Measurements from ENCODE around the gene OR52W1. TPM values are rescaled to one million over a fixed set of nuclear protein-coding genes. Genes with fewer than 3 reads are reported as not detected.

Gene OR52W1
- total and polyA plus RNA-seq, 2 donors = 0.02 TPM; not detected in 1

DNA sequence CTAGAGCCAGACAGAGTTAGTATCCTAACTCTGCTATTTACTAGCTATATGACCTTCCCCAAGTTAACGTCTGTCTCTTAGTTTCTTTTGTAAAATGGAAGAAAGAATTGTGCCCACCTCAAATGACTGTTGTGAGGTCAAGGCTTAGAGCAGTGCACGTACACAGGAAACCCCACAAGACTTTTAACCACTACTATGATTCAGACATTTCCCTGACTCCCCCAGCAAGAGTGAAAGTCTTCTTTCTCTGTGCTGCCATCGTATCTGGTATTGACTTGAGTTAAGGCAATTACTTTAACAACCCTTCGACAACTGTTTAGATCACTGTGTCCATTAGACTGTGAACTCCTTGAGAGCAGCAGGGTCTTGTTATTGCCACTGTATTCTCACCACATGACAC is 2.6 kb upstream of the OR52W1 start:
- no peaks in the 10 kb centered on the region for H3K9me3 ChIP-seq (ENCODE audit: control insufficient read depth in 2 of 2, insufficient read depth in 1 of 2, low read length in 1 of 2)
- H3K27me3 ChIP-seq (ENCODE audit: control insufficient read depth in 2 of 2, insufficient read depth in 1 of 2, low read length in 1 of 2) = no peaks in the 10 kb centered on the region
- no peak overlapping the region for H3K27ac ChIP-seq (ENCODE audit: low read depth in 1 of 2, low read length in 1 of 2)
- H3K4me3 ChIP-seq (ENCODE audit: low read length in 2 of 2) = no peak overlapping the region
- H3K4me1 ChIP-seq (ENCODE audit: control insufficient read depth in 2 of 2, insufficient read depth in 2 of 2, low read length in 2 of 2) = no peaks in the 10 kb centered on the region
- no peaks in the 10 kb centered on the region for H3K36me3 ChIP-seq (ENCODE audit: control insufficient read depth in 2 of 2, insufficient read depth in 2 of 2, low read length in 1 of 2)
- WGBS = 56% methylated on average over 4 of the region's 4 CpGs
- DNase-seq (ENCODE audit: low read depth in 6 of 9, low spot score in 9 of 9) = no peak

DNA sequence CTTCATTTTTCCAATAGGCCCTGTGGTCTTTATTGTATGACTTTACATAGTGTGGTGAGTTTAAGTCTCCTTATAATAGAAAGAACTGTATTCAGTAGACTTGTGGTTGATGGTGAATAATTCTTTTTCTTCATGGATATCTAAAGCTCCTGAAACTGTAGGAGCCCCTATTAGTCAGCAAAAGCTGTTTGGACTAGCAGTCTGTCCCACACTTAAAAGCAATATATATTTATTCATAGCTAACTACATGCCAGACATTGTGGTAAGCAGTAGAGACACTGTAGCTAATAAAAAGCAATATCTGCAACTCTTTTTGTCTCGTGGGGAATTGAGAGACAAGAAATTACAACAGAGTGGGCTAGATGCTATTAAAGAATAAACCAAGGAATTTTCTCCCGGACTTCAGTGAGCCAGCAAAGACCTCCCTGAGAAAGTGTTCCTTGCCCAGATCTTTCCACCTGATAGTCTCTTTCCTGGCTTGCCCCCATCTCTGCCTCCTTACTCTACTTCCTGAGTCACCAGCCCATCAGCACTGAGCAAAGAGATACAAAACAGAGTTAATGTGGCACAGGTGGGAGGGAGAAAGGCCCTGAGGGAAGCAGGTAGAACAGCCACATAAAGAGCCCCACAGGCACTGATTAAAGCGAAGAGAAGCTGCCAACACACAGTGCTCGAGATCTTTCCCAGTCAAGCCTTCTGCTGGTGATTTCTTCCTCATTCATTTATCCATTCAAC is 1.4 kb upstream of the OR52W1 start:
- Histone ChIP-seq H3K27ac (ENCODE audit: low read depth in 1 of 2, low read length in 1 of 2) (no peak overlapping the region), H3K36me3 (ENCODE audit: control insufficient read depth in 2 of 2, insufficient read depth in 2 of 2, low read length in 1 of 2) (no peaks in the 10 kb centered on the region), H3K4me1 (ENCODE audit: control insufficient read depth in 2 of 2, insufficient read depth in 2 of 2, low read length in 2 of 2) (no peaks in the 10 kb centered on the region), H3K27me3 (ENCODE audit: control insufficient read depth in 2 of 2, insufficient read depth in 1 of 2, low read length in 1 of 2) (no peaks in the 10 kb centered on the region), H3K9me3 (ENCODE audit: control insufficient read depth in 2 of 2, insufficient read depth in 1 of 2, low read length in 1 of 2) (no peaks in the 10 kb centered on the region), H3K4me3 (ENCODE audit: low read length in 2 of 2) (no peak overlapping the region)
- 95% methylated on average over 4 of the region's 4 CpGs for WGBS
- no peak for DNase-seq (ENCODE audit: low read depth in 6 of 9, low spot score in 9 of 9)

DNA sequence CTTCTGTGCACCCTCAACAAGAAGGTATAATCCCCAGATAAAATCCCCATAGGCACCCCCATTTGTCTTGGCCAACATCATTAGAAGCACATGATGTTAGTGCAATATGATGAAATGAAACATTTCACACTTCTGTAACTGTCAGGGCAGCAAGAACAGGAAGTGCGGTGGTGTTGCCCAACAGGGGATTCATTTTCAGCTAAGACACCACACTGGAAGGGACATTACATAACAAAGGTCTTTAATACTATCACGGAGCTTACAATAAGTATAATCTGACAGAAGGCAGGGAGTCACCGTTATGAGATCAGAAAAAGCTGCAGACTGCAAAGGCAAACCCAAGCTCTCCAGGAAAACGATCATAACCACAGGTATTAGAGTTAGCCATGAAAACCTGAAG is 2.0 kb downstream of the OR52W1 start:
- Histone ChIP-seq H3K9me3 (ENCODE audit: control insufficient read depth in 2 of 2, insufficient read depth in 1 of 2, low read length in 1 of 2) (no peaks in the 10 kb centered on the region), H3K4me1 (ENCODE audit: control insufficient read depth in 2 of 2, insufficient read depth in 2 of 2, low read length in 2 of 2) (no peaks in the 10 kb centered on the region), H3K36me3 (ENCODE audit: control insufficient read depth in 2 of 2, insufficient read depth in 2 of 2, low read length in 1 of 2) (peaks cover 0 to 3% of the 10 kb centered on the region in 2 donors), H3K4me3 (ENCODE audit: low read length in 2 of 2) (no peak overlapping the region), H3K27me3 (ENCODE audit: control insufficient read depth in 2 of 2, insufficient read depth in 1 of 2, low read length in 1 of 2) (no peaks in the 10 kb centered on the region), H3K27ac (ENCODE audit: low read depth in 1 of 2, low read length in 1 of 2) (no peak overlapping the region)
- WGBS = 95% methylated on average over 4 of the region's 4 CpGs
- no peak for DNase-seq (ENCODE audit: low read depth in 6 of 9, low spot score in 9 of 9)

DNA sequence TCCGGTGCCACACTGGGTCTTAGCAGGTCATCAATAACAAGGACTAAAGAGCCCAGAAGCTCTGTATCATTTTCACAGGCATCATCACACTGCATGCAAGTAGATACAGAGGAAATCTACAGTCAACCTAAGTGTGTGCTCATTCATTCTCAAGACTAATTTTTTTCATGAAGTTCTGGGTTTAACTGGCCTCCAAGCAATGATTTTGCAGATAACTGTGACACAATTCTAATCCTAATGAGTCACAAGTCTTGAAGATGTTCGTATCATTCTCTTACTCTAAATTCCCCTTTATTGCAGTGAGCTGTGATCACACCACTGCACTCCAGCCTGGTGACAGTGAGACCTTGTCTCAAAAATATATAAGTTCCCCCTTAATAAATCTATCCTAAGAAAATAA is 2.5 kb downstream of the OR52W1 start:
- Histone ChIP-seq H3K27me3 (ENCODE audit: control insufficient read depth in 2 of 2, insufficient read depth in 1 of 2, low read length in 1 of 2) (no peaks in the 10 kb centered on the region), H3K36me3 (ENCODE audit: control insufficient read depth in 2 of 2, insufficient read depth in 2 of 2, low read length in 1 of 2) (peaks cover 2 to 3% of the 10 kb centered on the region in 2 donors), H3K9me3 (ENCODE audit: control insufficient read depth in 2 of 2, insufficient read depth in 1 of 2, low read length in 1 of 2) (no peaks in the 10 kb centered on the region), H3K4me1 (ENCODE audit: control insufficient read depth in 2 of 2, insufficient read depth in 2 of 2, low read length in 2 of 2) (no peaks in the 10 kb centered on the region), H3K4me3 (ENCODE audit: low read length in 2 of 2) (no peak overlapping the region), H3K27ac (ENCODE audit: low read depth in 1 of 2, low read length in 1 of 2) (no peak overlapping the region)
- no peak for DNase-seq (ENCODE audit: low read depth in 6 of 9, low spot score in 9 of 9)
- WGBS = 97% methylated on average over 2 of the region's 2 CpGs

DNA sequence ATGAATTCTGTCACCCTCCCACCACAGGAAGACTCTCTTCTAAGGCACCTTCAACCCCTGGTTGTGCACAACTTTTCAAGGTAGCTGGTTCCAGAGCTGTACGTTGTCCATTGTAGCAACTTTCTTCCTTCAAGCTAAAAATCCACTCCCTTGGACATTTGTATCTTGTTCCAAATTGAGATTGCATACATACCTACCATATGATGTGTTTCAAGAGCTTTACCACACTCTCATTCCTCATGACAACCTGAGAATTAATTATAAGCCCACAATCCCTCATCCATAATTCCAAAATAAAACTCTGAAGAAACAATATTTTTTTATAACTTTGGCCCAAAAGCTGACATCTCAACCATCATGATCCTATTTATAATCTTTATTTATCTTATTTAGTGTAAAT is 3.0 kb downstream of the OR52W1 start:
- Histone ChIP-seq H3K9me3 (ENCODE audit: control insufficient read depth in 2 of 2, insufficient read depth in 1 of 2, low read length in 1 of 2) (no peaks in the 10 kb centered on the region), H3K4me3 (ENCODE audit: low read length in 2 of 2) (no peak overlapping the region), H3K4me1 (ENCODE audit: control insufficient read depth in 2 of 2, insufficient read depth in 2 of 2, low read length in 2 of 2) (no peaks in the 10 kb centered on the region), H3K27me3 (ENCODE audit: control insufficient read depth in 2 of 2, insufficient read depth in 1 of 2, low read length in 1 of 2) (no peaks in the 10 kb centered on the region), H3K36me3 (ENCODE audit: control insufficient read depth in 2 of 2, insufficient read depth in 2 of 2, low read length in 1 of 2) (peaks cover 3 to 4% of the 10 kb centered on the region in 2 donors), H3K27ac (ENCODE audit: low read depth in 1 of 2, low read length in 1 of 2) (no peak overlapping the region)
- DNase-seq (ENCODE audit: low read depth in 6 of 9, low spot score in 9 of 9) = no peak
- WGBS = 97% methylated on average over 1 of the region's 1 CpG

DNA sequence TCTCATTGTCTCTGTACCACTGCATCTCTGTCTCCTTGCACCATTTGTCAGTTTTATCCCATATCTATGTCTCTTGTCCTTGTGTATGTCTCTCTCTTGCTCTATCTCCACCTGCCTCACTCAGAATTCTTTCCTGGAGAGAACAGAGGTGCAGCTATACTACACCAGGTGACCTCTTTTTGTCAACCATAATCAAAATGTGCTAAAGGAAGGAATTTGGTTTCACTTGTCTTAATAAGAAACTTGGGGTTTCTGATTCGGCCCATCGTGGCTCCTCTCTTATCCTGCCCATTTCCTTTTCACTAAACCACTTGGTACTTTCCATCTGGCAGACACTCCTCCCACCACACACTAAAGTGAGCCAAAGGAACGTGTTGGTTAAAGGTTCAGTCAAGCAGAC is 4.3 kb downstream of the OR52W1 start:
- Histone ChIP-seq H3K27ac (ENCODE audit: low read depth in 1 of 2, low read length in 1 of 2) (no peak overlapping the region), H3K27me3 (ENCODE audit: control insufficient read depth in 2 of 2, insufficient read depth in 1 of 2, low read length in 1 of 2) (no peaks in the 10 kb centered on the region), H3K4me1 (ENCODE audit: control insufficient read depth in 2 of 2, insufficient read depth in 2 of 2, low read length in 2 of 2) (no peaks in the 10 kb centered on the region), H3K36me3 (ENCODE audit: control insufficient read depth in 2 of 2, insufficient read depth in 2 of 2, low read length in 1 of 2) (peaks cover 3 to 10% of the 10 kb centered on the region in 2 donors), H3K4me3 (ENCODE audit: low read length in 2 of 2) (no peak overlapping the region), H3K9me3 (ENCODE audit: control insufficient read depth in 2 of 2, insufficient read depth in 1 of 2, low read length in 1 of 2) (no peaks in the 10 kb centered on the region)
- DNase-seq (ENCODE audit: low read depth in 6 of 9, low spot score in 9 of 9) = no peak
- WGBS = 15% methylated on average over 3 of the region's 3 CpGs

DNA sequence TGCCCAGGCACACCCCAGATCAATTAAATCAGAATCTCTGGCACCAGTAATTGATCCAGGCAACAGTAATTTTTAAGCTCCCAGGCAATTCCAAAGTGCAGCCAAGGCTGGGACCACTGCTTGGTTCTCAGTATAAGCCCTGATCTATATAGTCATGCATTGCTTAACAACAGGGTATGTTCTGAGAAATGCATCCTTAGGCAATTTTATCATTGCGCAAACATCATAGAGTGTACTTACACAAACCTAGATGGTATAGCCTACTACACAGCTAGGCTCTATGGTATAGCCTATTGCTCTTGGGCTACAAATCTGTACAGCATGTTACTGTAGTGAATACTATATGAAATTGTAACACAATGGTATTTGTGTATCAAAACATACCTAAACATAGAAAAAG is 5.7 kb downstream of the OR52W1 start:
- Histone ChIP-seq H3K27ac (ENCODE audit: low read depth in 1 of 2, low read length in 1 of 2) (no peak overlapping the region), H3K9me3 (ENCODE audit: control insufficient read depth in 2 of 2, insufficient read depth in 1 of 2, low read length in 1 of 2) (no peaks in the 10 kb centered on the region), H3K4me3 (ENCODE audit: low read length in 2 of 2) (no peak overlapping the region), H3K27me3 (ENCODE audit: control insufficient read depth in 2 of 2, insufficient read depth in 1 of 2, low read length in 1 of 2) (no peaks in the 10 kb centered on the region), H3K36me3 (ENCODE audit: control insufficient read depth in 2 of 2, insufficient read depth in 2 of 2, low read length in 1 of 2) (peaks cover 5 to 13% of the 10 kb centered on the region in 2 donors), H3K4me1 (ENCODE audit: control insufficient read depth in 2 of 2, insufficient read depth in 2 of 2, low read length in 2 of 2) (no peaks in the 10 kb centered on the region)
- DNase-seq (ENCODE audit: low read depth in 6 of 9, low spot score in 9 of 9) = no peak
- 97% methylated on average over 1 of the region's 1 CpG for WGBS

DNA sequence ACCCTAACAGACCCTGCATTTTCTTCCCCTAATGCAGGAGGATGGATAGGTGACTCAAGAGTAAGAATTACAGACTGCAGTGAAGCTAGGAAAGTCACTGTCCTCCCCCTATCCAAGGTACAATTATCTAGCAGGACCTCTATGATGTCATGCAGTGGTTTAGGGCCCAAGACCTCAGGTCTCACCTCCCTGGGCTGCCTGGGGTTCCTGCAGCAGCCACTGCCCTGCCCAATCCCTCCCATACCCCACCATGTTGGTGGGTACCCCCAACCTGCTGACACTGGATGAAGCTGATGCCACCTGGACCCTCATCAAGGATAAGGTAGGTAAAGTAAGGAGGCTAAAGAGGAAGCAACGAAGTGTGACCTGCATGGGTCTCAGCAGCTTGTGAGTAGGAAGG is 6.3 kb downstream of the OR52W1 start, which contains the start of gene C11orf42:
Gene C11orf42, plus strand, starts transcription at position 192 of the 400 bp plus-strand sequence. Its CDS starts 59 bp downstream, at position 251.
- DNase-seq (ENCODE audit: low read depth in 6 of 9, low spot score in 9 of 9) = no peak
- WGBS = 100% methylated on average over 1 of the region's 1 CpG
- Histone ChIP-seq H3K4me1 (ENCODE audit: control insufficient read depth in 2 of 2, insufficient read depth in 2 of 2, low read length in 2 of 2) (no peaks in the 10 kb centered on the region), H3K27me3 (ENCODE audit: control insufficient read depth in 2 of 2, insufficient read depth in 1 of 2, low read length in 1 of 2) (no peaks in the 10 kb centered on the region), H3K4me3 (ENCODE audit: low read length in 2 of 2) (no peak within 1 kb of the TSS), H3K36me3 (ENCODE audit: control insufficient read depth in 2 of 2, insufficient read depth in 2 of 2, low read length in 1 of 2) (peaks cover 11 to 15% of the 10 kb centered on the region in 2 donors), H3K27ac (ENCODE audit: low read depth in 1 of 2, low read length in 1 of 2) (no peak within 1 kb of the TSS), H3K9me3 (ENCODE audit: control insufficient read depth in 2 of 2, insufficient read depth in 1 of 2, low read length in 1 of 2) (no peaks in the 10 kb centered on the region)

DNA sequence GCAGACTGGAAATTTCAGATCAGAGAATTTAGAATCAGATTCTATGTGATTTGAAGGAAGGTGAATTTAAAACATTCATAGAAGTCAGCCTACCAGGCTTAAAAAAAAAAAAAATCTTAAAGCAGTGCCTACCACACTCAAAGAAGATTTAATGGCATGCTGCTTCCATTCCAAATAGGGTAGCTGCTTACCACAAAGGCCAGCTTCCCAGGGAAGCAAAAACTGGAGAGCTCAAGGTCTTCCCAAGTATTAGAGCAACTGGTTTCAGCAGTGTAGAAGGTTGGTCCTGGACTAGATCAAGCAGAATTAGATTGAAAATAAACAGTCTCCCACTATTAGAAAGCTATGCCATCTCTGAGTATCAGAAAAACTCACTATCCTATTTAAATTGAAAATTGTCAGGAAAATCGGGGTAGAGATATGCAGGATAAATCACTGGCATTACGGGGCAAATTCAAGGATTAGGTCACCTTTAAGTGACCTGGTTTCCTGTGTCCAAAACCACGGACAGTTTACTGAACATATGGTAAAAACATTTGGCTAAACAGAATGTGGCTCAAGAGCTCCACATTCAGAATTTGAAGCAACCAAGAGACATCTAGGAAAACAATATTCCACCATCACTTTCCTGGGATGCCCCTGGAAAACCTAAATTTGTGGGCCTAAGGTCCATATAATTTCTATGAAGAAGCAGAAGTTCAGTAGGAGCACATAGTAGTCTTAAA is 7.6 kb downstream of the OR52W1 start:
- H3K36me3 ChIP-seq (ENCODE audit: control insufficient read depth in 2 of 2, insufficient read depth in 2 of 2, low read length in 1 of 2) = peaks cover 21 to 26% of the 10 kb centered on the region in 2 donors
- no peaks in the 10 kb centered on the region for H3K27me3 ChIP-seq (ENCODE audit: control insufficient read depth in 2 of 2, insufficient read depth in 1 of 2, low read length in 1 of 2)
- 96% methylated on average over 3 of the region's 3 CpGs for WGBS
- no peaks in the 10 kb centered on the region for H3K4me1 ChIP-seq (ENCODE audit: control insufficient read depth in 2 of 2, insufficient read depth in 2 of 2, low read length in 2 of 2)
- no peak overlapping the region for H3K4me3 ChIP-seq (ENCODE audit: low read length in 2 of 2)
- H3K27ac ChIP-seq (ENCODE audit: low read depth in 1 of 2, low read length in 1 of 2) = no peak overlapping the region
- no peak for DNase-seq (ENCODE audit: low read depth in 6 of 9, low spot score in 9 of 9)
- no peaks in the 10 kb centered on the region for H3K9me3 ChIP-seq (ENCODE audit: control insufficient read depth in 2 of 2, insufficient read depth in 1 of 2, low read length in 1 of 2)
